Ovary (tissue), 9 donors: Measurements from ENCODE around the gene RNF44. TPM values are rescaled to one million over a fixed set of nuclear protein-coding genes. Genes with fewer than 3 reads are reported as not detected.

Experiments
- DNase-seq, 5 donors: peaks; one replicate each; pipeline ENCODE4 v3.0.0-alpha.2; 2019 to 2020
- H3K27ac ChIP-seq, 2 donors: fragments of 200-600 bp; one replicate each; pipeline versions ENCODE4 v1.5.1 to v1.8.0; 2019 to 2022
- H3K27me3 ChIP-seq: fragments of 200-600 bp; one replicate; pipeline ENCODE4 v1.8.0; 2022
- H3K36me3 ChIP-seq: fragments of 200-600 bp; sonication (generic); one replicate; pipeline ENCODE4 v1.5.1; 2019
- H3K4me1 ChIP-seq: one replicate; pipeline ENCODE4 v1.8.1; 2013; ENCODE audit warnings: mild to moderate bottlenecking, moderate library complexity; ENCODE audit not compliant: insufficient read depth
- H3K4me3 ChIP-seq: fragments of 200-600 bp; sonication (generic); one replicate; pipeline ENCODE4 v1.5.1; 2017
- H3K9me3 ChIP-seq, 2 donors: fragments of 200-600 bp in 1 of 2; sonication (generic) in 1 of 2; one replicate each; pipeline versions ENCODE4 v1.5.1 to v1.8.1; 2013 to 2019; ENCODE audit warnings: mild to moderate bottlenecking in 1 of 2, moderate library complexity in 1 of 2
- EP300 ChIP-seq: sonication (generic); formaldehyde crosslinking; IDR thresholded peaks from one replicate; pipeline ENCODE4 v1.6.1; 2017; ENCODE audit warnings: antibody characterized with exemption
- POLR2A ChIP-seq: fragments of 450-650 bp; IDR thresholded peaks from one replicate; pipeline ENCODE4 v1.6.1; 2017; ENCODE audit warnings: antibody characterized with exemption, mild to moderate bottlenecking, moderate library complexity
- WGBS, 3 donors: extraction: QIAGEN DNeasy Blood & Tissue Kit in 1 of 3; methylation state at CpG; one replicate each; pipeline versions ENCODE4 v1.1.5 to v1.1.7; 2013 to 2017; 5-methylcytosine and 5-hydroxymethylcytosine counted together
- intact Hi-C, 4 donors: fragments of 100-400 bp; cut with DNase I; formaldehyde crosslinking; loops; one replicate each; pipeline versions ENCODE4 v1.11.0 to v1.15.1; 2022 to 2023
- polyA plus RNA-seq, 2 donors: library from polyadenylated mRNA; stranded (reverse); fragments of 200-250 nt in 1 of 2; fragments of 350-450 nt in 1 of 2; fragmentation: Illumina TruSeq in 1 of 2; extraction: RNeasy Lipid Tissue Mini Kit (QIAGEN cat#74804) in 1 of 2; gene quantifications; one replicate each; pipeline ENCODE4 v1.2.3, GENCODE V29; 2013 to 2014
- total RNA-seq, 7 donors: library from RNA; depleted of rRNA in 2 of 7; stranded (reverse); fragments of >200 nt in 2 of 7; fragmentation: NEBNext Ultra II Directional in 3 of 7; extraction: Animal tissue kit (Norgen Biotek cat#: 25700) in 3 of 7; gene quantifications; one replicate each; pipeline versions ENCODE4 v1.1.0 to v1.2.4, GENCODE V29; 2016 to 2023
- TF ChIP-seq, protein P1 (sequence below), 3 donors: fragments of 450-650 bp in 2 of 3; fragments of 200-600 bp in 1 of 3; IDR thresholded peaks; one replicate each; pipeline versions ENCODE4 v1.5.1 to v1.8.0; 2016 to 2022; ENCODE audit warnings: antibody characterized with exemption in 3 of 3, mild to moderate bottlenecking in 1 of 3
- donor health status: DM: no; HTN: no; CAD: no; lungs with moderate emphysema.
- donor health status: DM: no; HTN: no; CAD: no.
- donor health status: Bipolar disorder and iron deficiency.
- donor health status: DM: yes; HTN: yes; CAD: no.
- donor health status: DM: no; HTN: no; CAD: no.
- donor health status: DM: yes; HTN: yes; CAD: no.

The RNF44 gene
- total and polyA plus RNA-seq, 9 donors = 9.2 to 44.7 (median 30.2) TPM

DNA sequence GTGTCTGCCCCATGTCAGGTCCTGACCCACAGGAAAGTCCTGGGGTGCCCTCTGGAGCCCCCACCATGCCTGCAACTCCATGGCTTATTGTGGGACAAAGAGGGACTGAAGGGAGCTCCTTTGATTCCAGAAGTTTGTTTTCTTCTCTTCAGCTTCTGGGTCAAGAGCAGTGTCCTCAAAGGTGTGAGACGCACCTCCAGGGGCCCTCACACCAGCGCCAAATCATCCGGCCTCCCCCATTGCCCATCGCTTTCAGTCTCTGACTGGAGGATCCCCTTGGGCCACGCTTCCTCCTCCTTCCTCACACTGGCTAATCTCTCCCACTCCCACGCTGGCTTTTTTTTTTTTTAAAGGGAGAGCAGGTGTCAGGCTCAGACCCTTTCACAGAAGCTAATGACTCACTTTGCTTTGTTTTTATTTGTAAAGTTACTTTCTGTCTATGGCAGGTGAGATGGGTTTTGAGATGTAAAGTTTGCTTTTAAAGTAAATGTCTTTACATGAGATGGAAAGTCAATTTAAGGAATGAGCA is 28.6 kb upstream of the RNF44 start:
- Histone ChIP-seq H3K4me1 (no peaks in the 10 kb centered on the region), H3K4me3 (no peak overlapping the region), H3K27me3 (no peaks in the 10 kb centered on the region), H3K36me3 (no peaks in the 10 kb centered on the region), H3K27ac (no peak overlapping the region), H3K9me3 (no peaks in the 10 kb centered on the region)
- WGBS, 3 donors = 16 to 23% (median 19%) methylated on average over 6 of the region's 6 CpGs
- intact Hi-C loops = no loop called here
- no peak for TF ChIP-seq EP300
- TF ChIP-seq, protein P1, sequence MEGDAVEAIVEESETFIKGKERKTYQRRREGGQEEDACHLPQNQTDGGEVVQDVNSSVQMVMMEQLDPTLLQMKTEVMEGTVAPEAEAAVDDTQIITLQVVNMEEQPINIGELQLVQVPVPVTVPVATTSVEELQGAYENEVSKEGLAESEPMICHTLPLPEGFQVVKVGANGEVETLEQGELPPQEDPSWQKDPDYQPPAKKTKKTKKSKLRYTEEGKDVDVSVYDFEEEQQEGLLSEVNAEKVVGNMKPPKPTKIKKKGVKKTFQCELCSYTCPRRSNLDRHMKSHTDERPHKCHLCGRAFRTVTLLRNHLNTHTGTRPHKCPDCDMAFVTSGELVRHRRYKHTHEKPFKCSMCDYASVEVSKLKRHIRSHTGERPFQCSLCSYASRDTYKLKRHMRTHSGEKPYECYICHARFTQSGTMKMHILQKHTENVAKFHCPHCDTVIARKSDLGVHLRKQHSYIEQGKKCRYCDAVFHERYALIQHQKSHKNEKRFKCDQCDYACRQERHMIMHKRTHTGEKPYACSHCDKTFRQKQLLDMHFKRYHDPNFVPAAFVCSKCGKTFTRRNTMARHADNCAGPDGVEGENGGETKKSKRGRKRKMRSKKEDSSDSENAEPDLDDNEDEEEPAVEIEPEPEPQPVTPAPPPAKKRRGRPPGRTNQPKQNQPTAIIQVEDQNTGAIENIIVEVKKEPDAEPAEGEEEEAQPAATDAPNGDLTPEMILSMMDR (IDR thresholded peaks at IDR 0.05) = no peak
- DNase-seq = no peak

GRCh38 chr5:176564002-176564401 is 26.8 kb upstream of the RNF44 start:
- Histone ChIP-seq H3K9me3 (no peaks in the 10 kb centered on the region), H3K27ac (no peak overlapping the region), H3K4me1 (no peaks in the 10 kb centered on the region), H3K27me3 (no peaks in the 10 kb centered on the region), H3K4me3 (no peak overlapping the region), H3K36me3 (no peaks in the 10 kb centered on the region)
- intact Hi-C loops = no loop called here
- no peak for DNase-seq
- WGBS, 3 donors = 64 to 80% (median 77%) methylated on average over 10 of the region's 10 CpGs
- TF ChIP-seq, protein P1 (IDR thresholded peaks at IDR 0.05) = no peak
- TF ChIP-seq POLR2A (no peak), EP300 (no peak)

DNA sequence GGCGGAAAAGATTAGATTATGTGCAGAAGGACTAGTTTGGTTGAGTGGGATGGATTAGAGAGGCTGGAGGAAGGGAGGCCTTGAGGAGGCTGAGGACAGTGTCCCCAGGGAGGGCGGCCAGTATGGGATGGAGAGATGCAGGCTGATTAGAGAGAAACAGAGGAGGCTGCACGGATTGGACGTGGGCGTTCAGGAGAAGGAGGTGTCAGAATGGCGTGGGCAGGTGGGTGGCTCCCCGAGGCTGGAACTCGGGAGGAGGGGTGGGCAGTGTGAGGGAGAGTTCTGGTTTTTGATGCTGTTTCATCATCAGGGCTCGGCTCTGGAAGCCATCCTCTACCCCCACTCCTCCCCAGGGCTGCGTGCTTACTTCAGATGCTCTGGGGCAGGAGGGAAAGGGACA is 25.0 kb upstream of the RNF44 start:
- intact Hi-C loops = no loop called here
- no peaks in the 10 kb centered on the region for H3K4me1 ChIP-seq
- no peak for TF ChIP-seq EP300
- TF ChIP-seq, protein P1 (IDR thresholded peaks at IDR 0.05) = no peak
- TF ChIP-seq POLR2A = no peak
- H3K27me3 ChIP-seq = no peaks in the 10 kb centered on the region
- H3K27ac ChIP-seq = no peak overlapping the region
- no peaks in the 10 kb centered on the region for H3K9me3 ChIP-seq
- H3K36me3 ChIP-seq = no peaks in the 10 kb centered on the region
- H3K4me3 ChIP-seq = no peak overlapping the region
- 25 to 35% (median 29%) methylated on average over 10 of the region's 10 CpGs for WGBS, 3 donors
- no peak for DNase-seq

GRCh38 chr5:176561259-176561658 is 24.1 kb upstream of the RNF44 start:
- no peaks in the 10 kb centered on the region for H3K27me3 ChIP-seq
- no peaks in the 10 kb centered on the region for H3K4me1 ChIP-seq
- intact Hi-C loops = no loop called here
- DNase-seq = no peak
- no peak overlapping the region for H3K4me3 ChIP-seq
- WGBS, 3 donors = 75 to 87% (median 78%) methylated on average over 3 of the region's 3 CpGs
- TF ChIP-seq EP300 = no peak
- TF ChIP-seq, protein P1 (IDR thresholded peaks at IDR 0.05) = no peak
- no peak for TF ChIP-seq POLR2A
- no peak overlapping the region for H3K27ac ChIP-seq
- H3K9me3 ChIP-seq = no peaks in the 10 kb centered on the region
- no peaks in the 10 kb centered on the region for H3K36me3 ChIP-seq
